ENCODE data around the gene CHKA.

The CHKA gene

GRCh38 chr11:68121067-68121899 lies at the start of gene CHKA:
TSS of gene CHKA (minus strand) at chr11:68121388. CDS start at chr11:68121177, 211 bp downstream.
- peak; percentile 56 for DNase-seq

GRCh38 chr11:68169442-68169841 lies 48.3 kb upstream of the CHKA start:
- DNase-seq, result no peak

- DNase-seq, result no peak
These were observed 47.5 kb upstream of the CHKA start for GRCh38 chr11:68168694-68169093.

- DNase-seq, result no peak
These were observed 46.3 kb upstream of the CHKA start for GRCh38 chr11:68167474-68167873.

GRCh38 chr11:68166969-68167368 lies 45.8 kb upstream of the CHKA start:
- DNase-seq, result no peak

- no peak for DNase-seq
These were observed 44.4 kb upstream of the CHKA start for GRCh38 chr11:68165601-68166000.

GRCh38 chr11:68164437-68164836 lies 43.2 kb upstream of the CHKA start:
- no peak for DNase-seq

- DNase-seq, result no peak
These were observed 42.5 kb upstream of the CHKA start for GRCh38 chr11:68163691-68164090.

GRCh38 chr11:68160100-68160695 lies 39.0 kb upstream of the CHKA start:
- DNase-seq, result no peak

- DNase-seq, result no peak
These were observed 38.5 kb upstream of the CHKA start for GRCh38 chr11:68159665-68160064.

GRCh38 chr11:68159161-68159560 lies 38.0 kb upstream of the CHKA start:
- DNase-seq, result no peak

- DNase-seq, result no peak
These were observed 37.4 kb upstream of the CHKA start for GRCh38 chr11:68158580-68158979.

- DNase-seq, result no peak
These were observed 32.6 kb upstream of the CHKA start for GRCh38 chr11:68153742-68154141.

GRCh38 chr11:68150037-68150436 lies 28.8 kb upstream of the CHKA start:
- no peak for DNase-seq

GRCh38 chr11:68149417-68149816 lies 28.2 kb upstream of the CHKA start:
- DNase-seq, result no peak

GRCh38 chr11:68148879-68149278 lies 27.7 kb upstream of the CHKA start:
- DNase-seq, result no peak

GRCh38 chr11:68148071-68148805 lies 27.1 kb upstream of the CHKA start:
- no peak for DNase-seq

- DNase-seq, result no peak
These were observed 25.7 kb upstream of the CHKA start for GRCh38 chr11:68146704-68147474.

GRCh38 chr11:68146010-68146540 lies 24.9 kb upstream of the CHKA start:
- DNase-seq, result no peak

- no peak for DNase-seq
These were observed 24.1 kb upstream of the CHKA start for GRCh38 chr11:68145120-68145866.

GRCh38 chr11:68143310-68143689 lies 22.1 kb upstream of the CHKA start:
- DNase-seq, result no peak
